G401.6 (cell line): ENCODE data around the gene OR7D2.
"Not testable (repeated sequence)": the region's sequence is repeated elsewhere in the genome, so short reads cannot be mapped to it uniquely, and the experiment has no call there.

Source experiments
- FAIRE-seq: peaks from 2 replicates; lab custom pipeline; 2012; peaks lifted over from hg19 to GRCh38; lab: Jason Lieb, UNC

Gene OR7D2

GRCh38 chr19:9178901-9179300 lies at the start of gene OR7D2:
Gene OR7D2, plus strand, starts transcription at chr19:9178979. Its CDS starts 6,803 bp downstream, at chr19:9185782.
- FAIRE-seq: no peak

GRCh38 chr19:9130965-9131364 lies 47.8 kb upstream of the OR7D2 start:
- no peak for FAIRE-seq

- no peak for FAIRE-seq
Measured at GRCh38 chr19:9132422-9132821, 46.4 kb upstream of the OR7D2 start.

- no peak for FAIRE-seq
Measured at GRCh38 chr19:9139609-9140158, 39.1 kb upstream of the OR7D2 start.

GRCh38 chr19:9140159-9140874 lies 38.5 kb upstream of the OR7D2 start, which contains the start of gene ZNF317:
Gene ZNF317, plus strand, starts transcription at chr19:9140397. Its CDS starts 15,620 bp downstream, at chr19:9156017.
- peak; percentile 90 for FAIRE-seq

- no peak for FAIRE-seq
Measured at GRCh38 chr19:9144920-9145319, 33.9 kb upstream of the OR7D2 start.

- no peak for FAIRE-seq
Measured at GRCh38 chr19:9146882-9147281, 31.9 kb upstream of the OR7D2 start.

- no peak for FAIRE-seq
Measured at GRCh38 chr19:9148697-9149096, 30.1 kb upstream of the OR7D2 start.

- no peak for FAIRE-seq
Measured at GRCh38 chr19:9149997-9150396, 28.8 kb upstream of the OR7D2 start.

- no peak for FAIRE-seq
Measured at GRCh38 chr19:9150650-9151049, 28.1 kb upstream of the OR7D2 start.

GRCh38 chr19:9151367-9151766 lies 27.4 kb upstream of the OR7D2 start:
- no peak for FAIRE-seq

- no peak for FAIRE-seq
Measured at GRCh38 chr19:9155591-9155990, 23.2 kb upstream of the OR7D2 start.

- no peak for FAIRE-seq
Measured at GRCh38 chr19:9156304-9156703, 22.5 kb upstream of the OR7D2 start.

- no peak for FAIRE-seq
Measured at GRCh38 chr19:9159891-9160290, 18.9 kb upstream of the OR7D2 start.

GRCh38 chr19:9161427-9161826 lies 17.4 kb upstream of the OR7D2 start:
- FAIRE-seq: no peak

GRCh38 chr19:9165261-9165660 lies 13.5 kb upstream of the OR7D2 start:
- FAIRE-seq: no peak

GRCh38 chr19:9166846-9167245 lies 11.9 kb upstream of the OR7D2 start:
- no peak for FAIRE-seq

GRCh38 chr19:9171393-9171991 lies 7.3 kb upstream of the OR7D2 start:
- FAIRE-seq: no peak

- FAIRE-seq: no peak
Measured at GRCh38 chr19:9175326-9175725, 3.5 kb upstream of the OR7D2 start.

GRCh38 chr19:9183000-9183399 lies 4.2 kb downstream of the OR7D2 start:
- no peak for FAIRE-seq

GRCh38 chr19:9187191-9187590 lies 8.4 kb downstream of the OR7D2 start:
- no peak for FAIRE-seq

- no peak for FAIRE-seq
Measured at GRCh38 chr19:9189535-9189934, 10.8 kb downstream of the OR7D2 start.

GRCh38 chr19:9198044-9198443 lies 19.3 kb downstream of the OR7D2 start:
- not testable (repeated sequence) for FAIRE-seq
